Effector memory CD4-positive, alpha-beta T cell (primary cell): ENCODE measurements around the gene BCL11B.

Source experiments
- DNase-seq, 3 donors: peaks; one replicate each; pipeline ENCODE4 v3.0.0-alpha.2; 2020
- H3K27ac ChIP-seq: 2 replicates; pipeline ENCODE4 v1.7.0; 2013; ENCODE audit warnings: mild to moderate bottlenecking, low read length, moderate library complexity; ENCODE audit not compliant: insufficient read depth, poor library complexity, severe bottlenecking
- H3K27me3 ChIP-seq: replicated peaks from 2 replicates; pipeline ENCODE4 v1.7.0; 2013; ENCODE audit warnings: mild to moderate bottlenecking, low read length; ENCODE audit not compliant: insufficient read depth, control insufficient read depth, poor library complexity, severe bottlenecking
- H3K36me3 ChIP-seq: 2 replicates; pipeline ENCODE4 v1.7.0; 2013; ENCODE audit warnings: mild to moderate bottlenecking, low read length, moderate library complexity; ENCODE audit not compliant: control insufficient read depth, insufficient read depth
- H3K4me1 ChIP-seq: 2 replicates; pipeline ENCODE4 v1.7.0; 2013; ENCODE audit warnings: low read length, mild to moderate bottlenecking; ENCODE audit not compliant: control insufficient read depth, insufficient read depth, poor library complexity, severe bottlenecking
- H3K4me3 ChIP-seq: 2 replicates; pipeline ENCODE4 v1.7.0; 2013; ENCODE audit warnings: low read length, low read depth, mild to moderate bottlenecking; ENCODE audit not compliant: insufficient read depth, poor library complexity, severe bottlenecking
- H3K9me3 ChIP-seq: 2 replicates; pipeline ENCODE4 v1.7.0; 2013; ENCODE audit warnings: mild to moderate bottlenecking, low read length, moderate library complexity; ENCODE audit not compliant: control insufficient read depth

Gene BCL11B

GRCh38 chr14:99157246-99157645 lies 114.8 kb downstream of the BCL11B start:
- Histone ChIP-seq H3K27me3 (no peaks in the 10 kb centered on the region), H3K27ac (no peak overlapping the region), H3K9me3 (no peaks in the 10 kb centered on the region), H3K4me1 (no peaks in the 10 kb centered on the region), H3K36me3 (no peaks in the 10 kb centered on the region), H3K4me3 (no peak overlapping the region)
- DNase-seq = no peak

GRCh38 chr14:99156814-99157213 lies 115.2 kb downstream of the BCL11B start:
- Histone ChIP-seq H3K9me3 (no peaks in the 10 kb centered on the region), H3K27me3 (no peaks in the 10 kb centered on the region), H3K4me1 (no peaks in the 10 kb centered on the region), H3K27ac (no peak overlapping the region), H3K36me3 (no peaks in the 10 kb centered on the region), H3K4me3 (no peak overlapping the region)
- DNase-seq = no peak

- H3K4me3 ChIP-seq = no peak overlapping the region
- H3K36me3 ChIP-seq = no peaks in the 10 kb centered on the region
- H3K27ac ChIP-seq = no peak overlapping the region
- no peaks in the 10 kb centered on the region for H3K9me3 ChIP-seq
- no peak for DNase-seq
- H3K4me1 ChIP-seq = no peaks in the 10 kb centered on the region
- no peaks in the 10 kb centered on the region for H3K27me3 ChIP-seq
Observed at GRCh38 chr14:99156090-99156425, 115.9 kb downstream of the BCL11B start.

- no peaks in the 10 kb centered on the region for H3K27me3 ChIP-seq
- H3K4me3 ChIP-seq = no peak overlapping the region
- no peak for DNase-seq
- no peaks in the 10 kb centered on the region for H3K9me3 ChIP-seq
- no peaks in the 10 kb centered on the region for H3K4me1 ChIP-seq
- H3K27ac ChIP-seq = no peak overlapping the region
- H3K36me3 ChIP-seq = no peaks in the 10 kb centered on the region
Observed at GRCh38 chr14:99155173-99156089, 116.6 kb downstream of the BCL11B start.

- H3K4me3 ChIP-seq = no peak overlapping the region
- DNase-seq = no peak
- H3K9me3 ChIP-seq = no peaks in the 10 kb centered on the region
- no peak overlapping the region for H3K27ac ChIP-seq
- H3K36me3 ChIP-seq = no peaks in the 10 kb centered on the region
- H3K4me1 ChIP-seq = no peaks in the 10 kb centered on the region
- H3K27me3 ChIP-seq = no peaks in the 10 kb centered on the region
Observed at GRCh38 chr14:99150236-99150635, 121.8 kb downstream of the BCL11B start.

- no peak for DNase-seq
- no peak overlapping the region for H3K27ac ChIP-seq
- no peaks in the 10 kb centered on the region for H3K9me3 ChIP-seq
Observed at GRCh38 chr14:99148861-99149610, 123.0 kb downstream of the BCL11B start.

GRCh38 chr14:99148131-99148530 lies 123.9 kb downstream of the BCL11B start:
- H3K27me3 ChIP-seq = no peaks in the 10 kb centered on the region
- no peak overlapping the region for H3K4me3 ChIP-seq
- DNase-seq = no peak
- no peaks in the 10 kb centered on the region for H3K4me1 ChIP-seq
- no peaks in the 10 kb centered on the region for H3K36me3 ChIP-seq
- H3K9me3 ChIP-seq = no peaks in the 10 kb centered on the region
- H3K27ac ChIP-seq = no peak overlapping the region

More at GRCh38 chr14:99148861-99149610, 123.0 kb downstream of the BCL11B start:
- Histone ChIP-seq H3K27me3 (no peaks in the 10 kb centered on the region), H3K4me1 (no peaks in the 10 kb centered on the region), H3K4me3 (no peak overlapping the region), H3K36me3 (no peaks in the 10 kb centered on the region)

GRCh38 chr14:99147366-99147740 lies 124.6 kb downstream of the BCL11B start:
- H3K27ac ChIP-seq = no peak overlapping the region

GRCh38 chr14:99146616-99147365 lies 125.2 kb downstream of the BCL11B start:
- Histone ChIP-seq H3K27ac (no peak overlapping the region), H3K27me3 (no peaks in the 10 kb centered on the region)

More at GRCh38 chr14:99147366-99147740, 124.6 kb downstream of the BCL11B start:
- H3K9me3 ChIP-seq = no peaks in the 10 kb centered on the region
- no peak for DNase-seq
- H3K36me3 ChIP-seq = no peaks in the 10 kb centered on the region
- H3K4me3 ChIP-seq = no peak overlapping the region
- H3K27me3 ChIP-seq = no peaks in the 10 kb centered on the region
- no peaks in the 10 kb centered on the region for H3K4me1 ChIP-seq

More at GRCh38 chr14:99146616-99147365, 125.2 kb downstream of the BCL11B start:
- Histone ChIP-seq H3K9me3 (no peaks in the 10 kb centered on the region), H3K36me3 (no peaks in the 10 kb centered on the region), H3K4me3 (no peak overlapping the region), H3K4me1 (no peaks in the 10 kb centered on the region)
- no peak for DNase-seq
